ENCODE measurements around the gene CARNS1.

Gene CARNS1

DNA sequence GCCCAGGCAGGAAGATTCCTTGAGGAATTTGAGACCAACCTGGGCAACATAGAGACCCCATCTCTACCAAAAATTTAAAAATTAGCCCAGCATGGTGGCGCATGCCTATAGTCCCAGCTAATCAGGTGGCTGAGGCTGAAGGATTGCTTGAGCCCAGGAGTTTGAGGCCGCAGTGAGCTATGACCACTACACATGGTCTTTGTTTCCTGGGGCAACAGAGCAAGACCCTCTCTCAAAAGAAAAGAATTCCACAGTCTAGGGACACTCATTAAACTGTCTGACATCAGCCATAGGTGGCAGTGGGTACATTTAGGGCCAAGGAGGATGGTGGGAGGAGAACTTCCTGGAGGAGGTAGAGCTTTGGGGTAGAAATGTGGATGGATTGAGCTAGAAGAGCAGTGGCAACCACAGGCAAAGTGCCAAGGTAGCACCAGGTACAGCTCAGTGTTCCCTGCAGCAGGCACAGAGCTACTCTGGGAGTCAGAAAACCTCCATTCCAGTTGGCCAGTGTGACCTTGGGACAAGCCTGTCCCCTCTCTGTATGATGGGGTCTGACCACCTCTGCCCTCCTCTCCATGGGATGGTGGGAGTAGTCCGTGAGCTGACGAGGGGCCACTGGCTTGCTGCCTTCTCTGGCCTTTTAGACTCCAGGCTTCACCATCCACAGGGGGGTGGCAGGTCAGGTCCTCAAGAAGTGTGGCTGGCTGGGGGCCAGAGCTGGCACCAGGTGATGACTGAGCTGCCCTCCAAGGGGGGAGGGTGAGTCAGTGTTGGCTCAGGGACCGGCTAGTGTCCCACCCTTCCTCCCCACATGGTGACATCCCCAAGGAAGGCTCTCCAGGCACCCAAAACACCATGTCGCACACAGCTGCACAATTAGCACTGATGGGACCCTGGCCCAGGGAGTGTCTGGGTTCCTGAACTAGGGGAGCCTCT lies 38.3 kb upstream of the CARNS1 start:
- DNase-seq: no peak

DNA sequence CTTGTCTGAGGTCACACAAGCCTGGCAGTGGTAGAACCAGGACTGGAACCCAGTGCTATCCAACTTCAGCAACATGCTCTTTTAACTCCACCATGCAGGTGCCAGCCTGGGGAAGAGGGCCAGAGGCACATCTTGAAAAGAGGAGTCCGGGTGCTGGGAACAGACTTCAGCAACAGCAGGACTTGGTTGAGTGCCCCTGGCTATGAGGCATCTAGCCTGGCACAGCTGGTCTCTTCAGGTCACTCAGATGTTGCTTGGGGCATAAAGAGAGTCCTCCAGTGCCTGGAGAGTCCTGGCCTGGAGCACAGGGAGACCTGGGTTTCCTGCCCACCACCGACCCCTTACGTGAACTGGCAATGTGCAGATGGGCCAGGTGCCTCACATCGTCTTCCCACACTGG lies 36.9 kb upstream of the CARNS1 start:
- no peak for DNase-seq

DNA sequence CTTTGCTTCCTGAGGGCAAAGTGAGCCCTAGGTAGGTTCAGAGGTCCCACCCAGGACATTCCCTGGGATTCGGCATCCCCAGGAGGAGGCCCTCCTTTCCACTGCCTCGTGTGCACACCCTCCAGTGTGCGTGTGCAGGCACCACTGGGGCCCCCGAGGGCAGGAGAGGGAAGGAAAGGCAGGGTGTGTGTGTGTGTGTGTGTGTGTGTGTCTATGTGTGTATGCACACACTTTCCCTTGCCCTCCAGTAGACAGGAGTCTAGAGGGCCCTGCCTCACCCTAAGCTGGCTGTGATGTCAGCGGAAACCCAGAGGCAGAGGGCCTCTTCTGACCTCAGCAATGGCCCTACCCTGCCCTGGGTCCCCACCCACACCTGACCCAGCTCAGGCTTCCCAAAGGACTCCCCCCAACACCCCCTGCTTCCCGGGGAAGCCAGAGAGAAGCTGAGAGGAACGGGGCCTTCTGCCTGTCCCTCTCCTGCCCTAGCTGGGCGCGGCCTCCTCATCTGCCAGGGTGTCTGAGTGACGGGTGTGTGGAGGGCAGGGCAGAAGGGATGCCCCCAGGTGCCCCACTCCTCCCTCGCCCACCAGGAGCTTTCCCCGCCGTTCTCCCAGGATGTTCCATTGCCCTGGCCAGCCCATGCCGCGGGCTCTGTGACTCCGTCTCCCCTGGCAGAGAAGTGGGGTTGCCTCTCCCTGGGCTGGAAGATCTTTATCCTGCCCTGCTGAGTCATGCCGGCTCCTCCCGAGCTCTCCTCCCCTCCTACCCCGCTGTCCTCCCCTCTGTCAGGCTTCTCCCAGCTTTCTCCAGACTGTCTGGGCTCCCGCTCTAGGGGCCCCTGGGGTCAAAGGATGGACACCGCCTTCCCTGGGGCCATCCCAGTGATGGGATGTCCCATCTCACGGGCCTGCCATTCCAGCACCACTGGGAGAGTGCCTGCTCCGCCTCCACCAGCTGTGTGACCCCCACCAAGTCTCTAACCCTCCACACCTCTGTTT lies 36.1 kb upstream of the CARNS1 start:
- no peak for DNase-seq

DNA sequence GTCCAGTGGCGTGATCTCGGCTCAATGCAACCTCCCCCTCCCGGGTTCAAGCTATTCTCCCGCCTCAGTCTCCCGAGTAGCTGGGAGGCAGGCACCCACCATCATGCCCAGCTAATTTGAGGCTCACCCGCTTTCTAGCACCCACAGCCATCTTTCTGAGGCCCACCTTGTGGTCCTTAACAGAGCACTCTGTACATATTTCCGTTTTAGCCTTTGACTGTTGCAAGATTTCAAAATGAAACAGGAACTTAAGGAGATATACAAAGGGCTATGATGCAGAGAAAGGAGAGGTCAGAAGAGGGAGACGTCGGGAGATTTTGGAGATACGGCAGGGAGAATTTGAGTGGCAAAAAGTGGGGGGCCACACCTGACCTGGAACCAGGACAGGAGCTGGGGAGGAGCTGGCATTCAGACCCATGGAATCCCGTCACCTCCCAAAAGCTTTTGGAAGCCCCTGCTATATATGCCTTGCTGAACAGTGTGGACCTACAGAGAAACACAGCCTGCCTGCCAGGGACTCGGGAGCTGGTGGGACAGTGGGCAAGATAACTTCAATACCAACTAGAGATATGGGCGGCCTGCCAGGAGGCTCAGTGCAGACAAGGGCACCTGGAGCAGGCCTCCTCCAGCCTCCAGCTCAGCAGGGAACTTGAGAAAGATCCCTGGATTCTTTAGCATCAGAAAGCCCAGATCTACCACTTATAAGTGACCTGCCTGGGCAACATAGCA lies 34.1 kb upstream of the CARNS1 start:
- DNase-seq: no peak

DNA sequence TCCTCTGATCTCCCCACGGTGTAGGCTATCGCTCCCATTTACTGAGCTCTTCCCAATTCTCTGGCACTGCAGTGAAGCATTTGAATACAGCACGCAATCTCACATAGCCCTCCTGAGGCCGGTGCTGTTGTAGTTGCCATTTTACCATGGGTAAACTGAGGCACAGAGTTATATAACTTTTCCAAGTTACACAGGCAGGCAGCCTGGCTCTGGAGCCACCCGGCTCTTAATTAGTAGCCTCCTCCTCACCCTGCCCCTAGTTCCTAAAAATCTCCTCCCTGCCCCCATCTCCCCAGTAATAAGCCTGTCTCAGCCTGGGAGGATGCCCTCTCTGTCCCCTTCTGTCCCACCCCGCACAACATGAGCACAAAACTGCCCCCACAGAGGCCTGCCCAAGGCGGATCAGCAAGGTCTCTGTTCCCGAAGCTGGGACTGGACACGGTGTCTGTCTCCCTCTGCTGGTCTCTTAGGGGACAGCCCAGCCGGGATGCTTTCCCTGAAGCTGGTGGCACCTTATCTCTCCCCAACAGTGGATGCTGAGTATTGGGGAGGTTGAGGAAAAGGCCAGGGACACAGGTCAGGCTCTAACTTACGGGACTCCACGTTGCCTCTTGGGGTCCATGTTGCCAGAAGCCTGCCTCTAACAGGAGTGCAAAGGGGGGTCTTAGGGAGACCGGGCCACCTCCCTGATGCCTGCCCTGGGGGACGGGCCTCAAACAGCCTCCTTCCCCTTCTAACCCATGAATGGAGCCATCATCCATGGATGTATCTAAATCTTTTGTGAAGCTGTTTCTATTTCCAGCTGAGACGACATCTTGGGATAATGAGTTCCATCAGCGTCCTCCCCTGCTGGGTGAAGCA lies 33.0 kb upstream of the CARNS1 start:
- peak; percentile 53 for DNase-seq

DNA sequence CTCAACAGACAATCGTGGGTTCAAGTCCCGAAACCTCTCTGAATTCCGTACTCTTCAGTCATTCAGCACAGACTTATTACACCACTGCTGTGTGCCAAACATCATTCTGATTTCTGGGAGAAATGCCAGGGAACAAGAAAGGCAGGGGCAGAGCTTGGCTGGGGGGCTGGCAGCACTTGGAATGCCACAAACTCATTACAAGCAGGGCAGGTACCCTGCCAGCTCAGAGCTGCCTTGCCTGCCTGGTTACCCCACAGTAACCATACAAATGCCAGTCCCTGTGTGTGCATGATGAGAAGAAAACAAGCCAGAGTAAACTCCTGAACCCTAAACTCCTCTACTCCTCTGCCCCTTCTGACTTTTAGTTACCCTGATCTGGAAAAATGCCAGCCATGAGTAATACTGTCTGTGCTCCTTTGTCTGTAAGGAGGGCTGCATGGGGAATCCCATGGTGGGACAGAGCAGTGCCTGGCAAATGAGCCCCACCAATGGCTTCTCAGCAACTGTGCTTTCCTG lies 30.6 kb upstream of the CARNS1 start:
- DNase-seq: peak; percentile 44

DNA sequence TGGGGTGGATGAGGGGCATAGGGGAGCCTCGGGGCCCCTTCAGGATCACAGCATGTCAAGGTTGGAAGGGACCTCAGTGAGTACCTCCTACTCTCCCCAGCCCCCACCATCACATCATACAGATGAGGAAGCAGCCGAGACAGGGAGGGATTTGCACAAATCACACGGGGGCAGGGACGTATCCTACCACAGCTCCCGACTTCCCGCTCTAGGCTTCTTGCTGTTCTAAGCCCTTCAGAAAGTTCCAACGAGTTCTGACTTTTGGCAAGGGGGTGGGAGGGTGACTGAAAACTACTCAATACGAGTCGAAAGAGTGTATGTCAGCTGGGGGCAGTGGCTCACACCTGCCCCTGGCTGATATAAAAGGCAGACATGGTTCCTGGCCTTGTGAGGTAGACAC lies 28.4 kb upstream of the CARNS1 start:
- DNase-seq: no peak

DNA sequence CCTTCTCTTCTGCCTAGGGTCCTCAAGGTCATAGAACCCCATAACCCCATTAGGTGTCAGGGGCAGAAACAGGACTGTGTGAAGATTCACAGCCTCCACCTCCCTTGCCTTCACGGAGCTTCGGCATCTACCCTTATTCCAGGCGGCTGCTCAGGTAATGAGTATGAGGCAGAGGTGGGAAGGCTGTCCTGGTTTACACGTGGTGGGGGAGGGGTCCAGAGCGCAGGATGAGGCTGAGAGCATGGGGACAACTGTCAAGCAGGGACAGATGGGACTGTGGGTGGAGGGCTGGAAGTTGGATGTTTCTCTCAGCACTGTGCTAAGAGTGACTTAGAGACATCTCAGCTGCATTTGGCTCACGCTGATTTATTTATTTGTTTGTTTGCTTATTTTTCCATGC lies 28.0 kb upstream of the CARNS1 start:
- no peak for DNase-seq

DNA sequence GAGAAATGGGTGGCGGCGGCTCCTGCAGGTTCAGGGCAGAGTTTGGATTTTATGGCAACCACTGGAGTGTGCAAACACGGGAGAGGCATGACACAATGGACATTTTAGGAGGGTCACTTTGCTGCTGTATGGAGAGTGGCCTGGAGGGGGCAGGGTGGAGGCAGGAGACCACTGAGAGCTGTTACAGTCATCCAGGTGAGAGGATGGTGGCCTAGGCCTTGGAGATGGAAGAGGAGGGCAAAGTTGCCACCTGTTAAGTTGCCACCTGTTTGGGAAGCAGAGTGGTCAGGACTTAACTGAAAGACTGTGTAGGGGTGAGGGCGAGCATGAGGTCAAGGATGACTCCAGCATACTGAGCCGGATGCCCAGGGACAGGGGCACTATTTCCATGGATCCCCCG lies 26.0 kb upstream of the CARNS1 start:
- DNase-seq: peak; percentile 10

DNA sequence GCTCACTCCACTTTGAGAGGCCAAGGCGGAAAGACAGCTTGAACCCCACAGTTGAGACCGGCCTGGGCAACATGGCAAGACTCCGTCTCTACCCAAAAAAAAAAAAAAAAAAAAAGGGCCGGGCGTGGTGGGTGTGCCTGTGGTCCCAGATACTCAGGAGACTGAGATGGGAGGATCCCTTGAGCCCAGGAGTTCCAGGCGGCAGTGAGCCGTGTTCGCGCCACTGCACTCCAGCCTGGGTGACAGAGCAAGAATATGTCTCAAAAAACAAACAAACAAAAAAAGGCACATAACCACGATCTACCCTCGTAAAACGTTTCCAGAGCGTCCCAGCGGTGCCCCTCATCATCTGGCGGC lies 24.6 kb upstream of the CARNS1 start:
- no peak for DNase-seq

DNA sequence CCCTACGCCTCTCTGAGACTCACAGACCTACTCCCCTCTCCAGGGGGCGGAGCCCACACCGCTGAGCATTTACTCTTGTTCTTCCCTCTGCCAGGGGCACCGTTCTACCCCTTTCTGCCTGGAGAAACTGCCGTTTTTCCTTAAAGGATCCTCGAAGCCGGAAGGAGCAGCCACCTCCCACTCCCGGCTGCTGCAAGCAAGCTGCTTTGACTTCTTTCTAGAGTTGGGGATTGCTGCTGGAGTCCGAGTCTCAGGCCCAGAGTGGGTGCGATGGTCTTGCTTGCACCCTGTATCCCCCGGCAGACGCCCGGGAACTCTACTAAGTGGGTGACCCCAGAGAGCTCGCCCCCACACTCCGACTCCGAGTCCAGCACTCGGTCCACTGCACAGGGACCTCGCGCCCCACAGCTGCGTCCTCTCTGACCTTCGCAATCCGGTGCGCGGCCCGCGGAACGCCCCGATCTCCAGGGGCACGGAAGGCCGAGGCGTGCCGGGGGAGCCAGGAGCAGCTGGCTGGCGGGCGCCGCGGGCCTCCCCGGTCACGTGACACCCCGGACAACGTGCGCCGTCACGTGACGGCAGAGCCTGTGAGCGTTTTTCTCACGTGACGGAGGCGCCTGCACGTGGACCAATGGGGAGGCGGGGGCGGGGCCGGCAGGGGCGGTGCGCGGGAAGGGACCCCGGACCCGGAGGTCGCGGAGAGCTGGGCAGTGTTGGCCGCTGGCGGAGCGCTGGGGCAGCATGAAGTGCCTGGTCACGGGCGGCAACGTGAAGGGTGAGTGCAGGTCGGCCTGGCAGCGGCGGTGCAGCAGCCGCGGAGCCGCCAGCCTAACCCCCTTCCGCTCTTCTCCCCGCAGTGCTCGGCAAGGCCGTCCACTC lies 23.9 kb upstream of the CARNS1 start, which contains the start of gene RAD9A:
TSS of gene RAD9A (plus strand) at position 683 of the 879 bp plus-strand sequence. CDS start at position 742, 59 bp downstream.
- DNase-seq: peak; percentile 98

DNA sequence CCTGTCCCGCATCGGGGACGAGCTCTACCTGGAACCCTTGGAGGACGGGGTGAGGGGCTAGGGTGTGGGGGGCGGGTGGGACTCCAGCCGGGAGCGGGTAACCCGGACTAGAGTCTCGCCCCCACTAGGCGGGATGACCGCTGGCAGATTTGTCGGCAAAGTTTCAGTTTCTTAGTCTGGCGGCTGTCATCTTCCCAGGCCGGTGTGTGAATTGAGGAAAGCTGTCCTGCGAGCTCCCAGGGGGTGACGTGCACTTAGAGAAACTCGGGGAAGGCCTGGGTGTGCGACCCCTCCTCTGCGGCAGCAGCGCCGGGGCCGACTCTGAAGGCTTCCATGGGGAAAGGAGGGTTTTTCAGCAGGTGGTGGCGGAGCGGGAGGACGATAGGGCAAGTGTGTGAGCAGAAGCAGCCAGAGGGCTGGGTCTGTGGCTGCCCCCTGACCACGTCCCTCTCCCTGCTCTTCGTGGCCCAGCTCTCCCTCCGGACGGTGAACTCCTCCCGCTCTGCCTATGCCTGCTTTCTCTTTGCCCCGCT lies 23.2 kb upstream of the CARNS1 start:
- no peak for DNase-seq

DNA sequence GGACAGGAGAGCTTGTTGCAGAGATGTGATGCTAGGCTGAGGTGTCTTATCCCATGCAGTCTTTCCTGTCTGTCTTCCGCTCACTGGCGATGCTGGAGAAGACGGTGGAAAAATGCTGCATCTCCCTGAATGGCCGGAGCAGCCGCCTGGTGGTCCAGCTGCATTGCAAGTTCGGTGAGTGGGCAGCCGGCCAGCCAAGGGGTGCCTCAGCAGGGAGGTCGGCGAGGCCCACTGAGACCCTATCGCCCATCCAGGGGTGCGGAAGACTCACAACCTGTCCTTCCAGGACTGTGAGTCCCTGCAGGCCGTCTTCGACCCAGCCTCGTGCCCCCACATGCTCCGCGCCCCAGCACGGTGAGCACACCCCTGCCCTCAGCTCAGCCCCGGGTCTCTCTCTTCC lies 22.0 kb upstream of the CARNS1 start:
- DNase-seq: no peak

DNA sequence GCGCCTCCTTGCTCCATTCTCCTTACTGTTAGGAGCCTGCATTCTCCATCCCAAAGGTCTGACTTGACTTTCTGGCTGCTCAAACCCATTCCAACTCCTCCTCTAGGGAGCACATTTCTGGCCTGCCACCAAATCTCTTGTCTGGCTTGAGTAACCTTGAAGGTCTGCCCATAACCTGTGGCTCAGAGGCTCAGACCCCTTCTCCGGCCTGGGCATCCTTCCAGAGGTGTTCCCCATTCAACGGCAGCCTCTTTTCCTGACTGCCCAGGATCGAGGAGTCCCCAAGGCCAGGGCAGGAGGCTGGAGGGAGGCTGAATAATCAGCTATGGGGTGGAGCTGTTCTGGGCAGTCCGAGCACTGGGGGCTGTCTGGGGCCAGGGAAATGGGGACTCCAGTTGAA lies 21.5 kb upstream of the CARNS1 start:
- DNase-seq: no peak

DNA sequence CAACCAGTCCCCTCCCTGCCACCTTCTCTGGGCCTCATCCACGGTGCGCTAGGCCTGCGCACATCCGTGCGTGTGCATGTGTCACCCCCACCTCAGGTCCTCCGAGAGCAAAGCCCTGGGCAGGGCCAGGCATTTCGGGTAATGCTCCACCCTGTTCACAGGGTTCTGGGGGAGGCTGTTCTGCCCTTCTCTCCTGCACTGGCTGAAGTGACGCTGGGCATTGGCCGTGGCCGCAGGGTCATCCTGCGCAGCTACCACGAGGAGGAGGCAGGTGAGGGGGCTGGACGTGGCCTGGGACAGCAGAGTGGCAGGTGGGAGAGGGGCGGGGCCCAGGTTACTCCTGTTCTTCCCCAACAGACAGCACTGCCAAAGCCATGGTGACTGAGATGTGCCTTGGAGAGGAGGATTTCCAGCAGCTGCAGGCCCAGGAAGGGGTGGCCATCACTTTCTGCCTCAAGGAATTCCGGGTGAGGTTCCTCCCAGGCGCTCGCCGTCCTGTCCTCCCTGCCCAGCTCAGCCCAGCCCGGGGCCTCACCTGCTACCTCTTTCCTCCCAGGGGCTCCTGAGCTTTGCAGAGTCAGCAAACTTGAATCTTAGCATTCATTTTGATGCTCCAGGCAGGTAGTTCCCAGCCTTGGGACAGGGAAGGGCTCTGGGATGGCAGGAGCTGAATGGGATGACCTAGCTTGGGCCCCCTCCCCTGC lies 19.8 kb upstream of the CARNS1 start:
- no peak for DNase-seq

DNA sequence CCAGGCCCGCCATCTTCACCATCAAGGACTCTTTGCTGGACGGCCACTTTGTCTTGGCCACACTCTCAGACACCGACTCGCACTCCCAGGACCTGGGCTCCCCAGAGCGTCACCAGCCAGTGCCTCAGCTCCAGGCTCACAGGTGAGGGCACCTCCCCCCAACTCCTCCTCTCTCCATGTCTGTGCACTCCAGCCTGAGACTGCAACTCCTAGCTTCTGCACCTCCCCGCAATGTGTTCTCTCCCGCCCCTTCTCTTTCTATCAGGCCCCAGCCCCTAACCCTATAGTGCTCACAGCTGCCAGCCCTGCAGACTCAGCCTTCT lies 19.3 kb upstream of the CARNS1 start:
- DNase-seq: no peak

DNA sequence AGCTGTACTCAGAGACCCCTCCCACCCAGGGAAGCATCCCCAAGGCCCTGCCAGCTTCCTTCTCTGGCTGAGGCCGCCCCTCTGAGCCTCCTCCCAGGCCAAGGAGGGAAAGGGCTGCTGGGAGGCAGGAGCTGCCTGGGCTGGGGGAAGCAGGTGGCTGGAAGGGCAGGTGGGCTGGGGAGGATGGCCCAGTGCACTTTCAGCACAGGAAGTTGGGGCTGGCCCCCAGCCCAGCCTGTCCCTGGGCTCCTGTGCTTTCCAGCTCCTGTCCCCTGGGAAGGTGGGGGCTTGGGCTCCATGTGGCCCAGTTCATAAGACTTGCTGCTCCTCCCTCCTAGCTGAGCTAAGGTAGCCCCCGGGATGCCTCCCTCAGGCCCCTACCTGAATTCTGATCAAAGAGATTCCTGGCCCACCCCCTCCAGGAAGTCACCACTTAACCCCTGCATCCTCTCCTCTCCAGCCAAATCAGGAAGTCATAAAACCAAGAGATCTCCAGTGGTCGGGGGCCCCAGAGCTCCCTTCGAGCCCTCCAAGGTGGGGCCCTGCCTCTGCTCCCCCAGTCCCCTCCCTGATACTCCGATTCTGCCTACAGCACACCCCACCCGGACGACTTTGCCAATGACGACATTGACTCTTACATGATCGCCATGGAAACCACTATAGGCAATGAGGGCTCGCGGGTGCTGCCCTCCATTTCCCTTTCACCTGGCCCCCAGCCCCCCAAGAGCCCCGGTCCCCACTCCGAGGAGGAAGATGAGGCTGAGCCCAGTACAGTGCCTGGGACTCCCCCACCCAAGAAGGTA lies 18.7 kb upstream of the CARNS1 start:
- no peak for DNase-seq

DNA sequence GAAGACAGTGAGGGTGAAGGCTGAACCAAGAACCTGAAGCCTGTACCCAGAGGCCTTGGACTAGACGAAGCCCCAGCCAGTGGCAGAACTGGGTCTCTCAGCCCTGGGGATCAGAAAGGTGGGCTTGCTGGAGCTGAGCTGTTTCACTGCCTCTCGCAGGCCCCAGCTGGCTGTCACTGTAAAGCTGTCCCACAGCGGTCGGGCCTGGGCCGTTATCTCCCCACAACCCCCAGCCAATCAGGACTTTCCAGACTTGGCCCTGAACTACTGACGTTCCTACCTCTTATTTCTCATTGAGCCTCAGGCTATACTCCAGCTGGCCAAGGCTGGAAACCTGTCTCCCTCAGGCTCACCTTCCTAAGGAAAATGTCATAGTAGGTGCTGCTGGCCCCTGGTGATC lies 17.9 kb upstream of the CARNS1 start:
- DNase-seq: no peak
